Heart right ventricle (tissue), 16 donors: Measurements from ENCODE around the gene SGCG. TPM values are rescaled to one million over a fixed set of nuclear protein-coding genes. Genes with fewer than 3 reads are reported as not detected.

Experiments
- ATAC-seq, 8 donors: fragments of 200-7000 bp; cut with Tn5 transposase; one replicate each; pipeline ENCODE4 v1.9.1; 2020; ENCODE audit warnings: mild to moderate bottlenecking in 8 of 8, moderate library complexity in 8 of 8, moderate number of reproducible peaks in 1 of 8
- DNase-seq, 2 donors: peaks; one replicate each; pipeline ENCODE4 v3.0.0-alpha.2; 2020
- H3K27ac ChIP-seq, 10 donors: fragments of 200-600 bp; sonication (generic) in 2 of 10; one replicate each; pipeline versions ENCODE4 v1.5.0 to v1.8.0; 2020 to 2022; ENCODE audit warnings: mild to moderate bottlenecking in 3 of 10
- H3K27me3 ChIP-seq, 7 donors: fragments of 200-600 bp; one replicate each; pipeline ENCODE4 v1.8.0; 2021 to 2022; ENCODE audit warnings: mild to moderate bottlenecking in 2 of 7
- H3K36me3 ChIP-seq, 9 donors: fragments of 200-600 bp; sonication (generic) in 1 of 9; one replicate each; pipeline versions ENCODE4 v1.5.0 to v1.8.0; 2020 to 2022; ENCODE audit warnings: mild to moderate bottlenecking in 2 of 9
- H3K4me1 ChIP-seq, 9 donors: fragments of 200-600 bp; sonication (generic) in 1 of 9; one replicate each; pipeline versions ENCODE4 v1.5.0 to v1.8.0; 2020 to 2022; ENCODE audit warnings: mild to moderate bottlenecking in 4 of 9
- H3K4me3 ChIP-seq, 10 donors: fragments of 200-600 bp; sonication (generic) in 2 of 10; one replicate each; pipeline versions ENCODE4 v1.5.0 to v1.8.0; 2020 to 2022; ENCODE audit warnings: mild to moderate bottlenecking in 7 of 10, moderate library complexity in 2 of 10
- H3K9me3 ChIP-seq, 11 donors: fragments of 200-600 bp in 10 of 11; sonication (generic) in 2 of 11; one replicate each; pipeline versions ENCODE4 v1.5.0 to v1.8.0; 2013 to 2022; ENCODE audit warnings: mild to moderate bottlenecking in 2 of 11, control low read depth in 1 of 11, moderate library complexity in 1 of 11
- CTCF ChIP-seq, 9 donors: fragments of 200-600 bp; sonication (generic) in 2 of 9; IDR thresholded peaks; one replicate each; pipeline versions ENCODE4 v1.5.0 to v1.8.0; 2021 to 2022; ENCODE audit warnings: antibody characterized with exemption in 9 of 9, mild to moderate bottlenecking in 5 of 9, moderate library complexity in 1 of 9
- WGBS, 2 donors: extraction: QIAGEN DNeasy Blood & Tissue Kit; methylation state at CpG; one replicate each; pipeline ENCODE4 v1.1.7; 2013; ENCODE audit warnings: inconsistent platforms in 1 of 2; 5-methylcytosine and 5-hydroxymethylcytosine counted together
- intact Hi-C, 10 donors: fragments of 100-400 bp; cut with DNase I; formaldehyde crosslinking; loops; one replicate each; pipeline versions ENCODE4 v1.11.1 to v1.14.2; 2022
- polyA plus RNA-seq, 2 donors: library from polyadenylated mRNA; stranded (reverse); fragments of 200-250 nt; gene quantifications; one replicate each; pipeline ENCODE4 v1.2.3, GENCODE V29; 2013
- total RNA-seq, 10 donors: library from RNA; stranded (reverse); fragmentation: NEBNext Ultra II Directional in 3 of 10; extraction: Animal tissue kit (Norgen Biotek cat#: 25700) in 3 of 10; gene quantifications; one replicate each; pipeline versions ENCODE4 v1.2.1 to v1.2.4, GENCODE V29; 2021 to 2023
- donor health status: Arrhythmogenic right ventricular cardiomyopathy.
- donor health status: ischemic (EF 13 %, LVEDD 7.1; RV severe dilation, severe dysfunction).
- donor health status: healthy with polysubstance abuse.
- donor health status: DM: no; HTN: yes; CAD: no.
- donor health status: DM: no; HTN: no; CAD: no.
- donor health status: ischemic (EF 25% LVEDD 6.9; RV normal size, moderate dysfunction).
- donor health status: ischemic (EF 25% LVEDD 5.7; RV mildly dilated, moderate dysfunction).
- donor health status: healthy.
- donor health status: DM: yes; HTN: yes; CAD: no.
- donor health status: Ischemic cardiomyopathy.
- donor health status: ischemic (EF 35%, LVEDD 5.7; RV mildly dilated, moderate dysfunction).
- donor health status: nonischemic (EF 11% LVEDD 7.7; RV severe dilation, severe dysfunction).
- donor health status: DM: yes; HTN: yes; CAD: no.
- donor health status: PGD.
- donor health status: ischemic (EF 29% LVEDD 5.4; RV normal size, mild dysfunction).
- donor health status: nonischemic (EF 23%, LVEDD 6.1; RV moderate dilation, normal function).

SGCG gene
- total and polyA plus RNA-seq, 12 donors: 26.9 to 191 (median 149) TPM

DNA sequence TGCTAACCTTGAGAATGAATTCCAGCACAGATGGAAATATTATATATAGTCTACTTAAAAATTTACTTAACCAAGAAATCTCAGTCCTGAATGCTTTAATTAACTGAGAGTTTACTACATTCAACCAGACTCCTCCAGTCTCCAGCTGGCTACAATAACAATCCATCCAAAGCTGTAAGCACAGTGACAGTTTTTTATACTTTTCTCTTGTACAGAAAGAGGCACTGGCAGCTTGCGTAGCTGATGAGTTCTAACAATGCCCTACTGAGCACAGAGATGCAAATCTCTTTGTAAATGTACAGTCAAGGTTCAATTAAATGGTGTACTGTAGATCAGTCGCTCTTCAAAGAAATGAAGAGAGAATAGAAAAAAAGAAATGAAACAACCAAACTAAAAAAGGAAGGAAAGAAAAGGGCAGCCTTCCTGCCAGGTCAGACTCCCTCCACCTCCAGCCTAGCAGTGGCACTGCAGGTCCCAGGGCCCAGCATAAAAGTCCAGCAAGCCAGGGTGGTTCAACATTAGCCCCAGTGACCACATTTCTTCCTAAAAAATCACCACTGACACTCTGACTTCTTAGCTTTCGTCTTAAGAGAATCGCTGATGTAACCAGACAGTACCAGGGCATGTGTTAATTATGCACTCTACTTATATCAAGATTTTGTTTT is 164.3 kb downstream of the SGCG start:
- Histone ChIP-seq H3K27me3 (no peaks in the 10 kb centered on the region), H3K36me3 (peaks cover 0 to 84% (median 17%) of the 10 kb centered on the region in 9 donors), H3K4me3 (no peak overlapping the region), H3K27ac (no peak overlapping the region), H3K4me1 (peaks cover 0 to 21% (median 8%) of the 10 kb centered on the region in 9 donors), H3K9me3 (peaks cover 0 to 4% (median 0%) of the 10 kb centered on the region in 11 donors)
- TF ChIP-seq CTCF (IDR thresholded peaks at IDR 0.05): no peak
- ATAC-seq: no peak
- DNase-seq: no peak
- WGBS, 2 donors: 96 to 99% methylated on average over 4 of the region's 4 CpGs
- intact Hi-C loops: no loop called here

GRCh38 chr13:23347601-23348000 is 166.8 kb downstream of the SGCG start:
- 97 to 98% methylated on average over 1 of the region's 1 CpG for WGBS, 2 donors

DNA sequence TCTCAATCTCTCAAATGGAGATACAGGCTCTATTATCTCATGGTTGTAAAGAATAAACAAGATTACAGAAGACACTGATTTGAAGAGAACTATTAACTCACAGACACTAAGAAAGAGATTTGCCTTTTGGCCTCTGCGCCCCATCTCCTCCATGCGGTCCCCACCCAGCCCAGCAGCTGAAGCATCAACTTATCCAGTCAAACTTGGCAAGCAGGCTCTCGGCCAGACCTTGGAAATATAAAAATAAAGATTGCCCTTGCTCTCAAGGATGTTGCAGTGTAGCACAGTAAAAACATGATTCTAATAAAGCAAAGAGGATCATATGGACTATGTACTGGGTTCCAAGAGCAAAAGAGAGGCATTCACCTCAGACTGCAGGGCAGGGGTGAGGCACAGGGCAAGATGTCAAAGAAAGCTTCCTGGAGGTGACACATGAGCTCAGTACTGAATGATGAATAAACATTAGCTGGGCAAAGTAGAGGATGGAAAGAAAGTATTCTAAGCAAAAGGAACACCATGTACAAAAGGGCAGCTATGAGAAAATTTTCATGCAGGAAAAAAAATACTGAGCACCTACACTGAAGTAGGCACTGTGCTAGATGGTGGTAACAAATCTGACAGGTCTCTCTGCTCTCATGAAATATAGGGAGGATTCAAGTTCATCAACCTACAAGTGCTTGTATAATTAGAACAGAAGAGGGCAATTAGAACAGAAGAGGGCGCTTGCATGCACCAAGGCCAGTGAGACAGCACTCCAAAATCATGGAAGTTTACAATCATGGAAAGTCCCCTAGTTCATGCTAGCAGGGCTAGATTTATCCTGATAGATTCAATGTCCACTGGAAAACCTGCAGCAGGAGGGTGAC is 167.7 kb downstream of the SGCG start:
- no peak overlapping the region for H3K4me3 ChIP-seq
- 63 to 76% methylated on average over 4 of the region's 4 CpGs for WGBS, 2 donors
- H3K9me3 ChIP-seq: peaks cover 0 to 4% (median 0%) of the 10 kb centered on the region in 11 donors
- H3K27ac ChIP-seq: peak overlapping the region in 1 of 10 donors; percentile 20
- TF ChIP-seq CTCF (IDR thresholded peaks at IDR 0.05): peak in 3 of 9 donors; percentile 10 to 42 (median 20)
- H3K4me1 ChIP-seq: peaks cover 0 to 18% (median 12%) of the 10 kb centered on the region in 9 donors
- H3K36me3 ChIP-seq: peaks cover 0 to 92% (median 8%) of the 10 kb centered on the region in 9 donors
- intact Hi-C loops: no loop called here
- no peaks in the 10 kb centered on the region for H3K27me3 ChIP-seq
- DNase-seq: no peak
- peak in 4 of 8 donors; percentile 59 to 75 (median 67) for ATAC-seq

More at GRCh38 chr13:23347601-23348000, 166.8 kb downstream of the SGCG start:
- Histone ChIP-seq H3K4me1 (peaks cover 0 to 21% (median 12%) of the 10 kb centered on the region in 9 donors), H3K9me3 (peaks cover 0 to 4% (median 0%) of the 10 kb centered on the region in 11 donors), H3K27ac (no peak overlapping the region), H3K36me3 (peaks cover 0 to 84% (median 8%) of the 10 kb centered on the region in 9 donors), H3K4me3 (no peak overlapping the region), H3K27me3 (no peaks in the 10 kb centered on the region)
- DNase-seq (no peak), ATAC-seq (no peak)
- intact Hi-C loops: no loop called here
- TF ChIP-seq CTCF (IDR thresholded peaks at IDR 0.05): no peak

GRCh38 chr13:23349161-23349897 is 168.6 kb downstream of the SGCG start:
- intact Hi-C loops: no loop called here
- H3K4me1 ChIP-seq: peaks cover 0 to 18% (median 12%) of the 10 kb centered on the region in 9 donors
- no peak overlapping the region for H3K27ac ChIP-seq
- WGBS, 2 donors: 97 to 99% methylated on average over 4 of the region's 4 CpGs
- no peak for DNase-seq
- peaks cover 0 to 4% (median 0%) of the 10 kb centered on the region in 11 donors for H3K9me3 ChIP-seq
- H3K4me3 ChIP-seq: no peak overlapping the region
- ATAC-seq: peak in 1 of 8 donors; percentile 38
- no peak for TF ChIP-seq CTCF (IDR thresholded peaks at IDR 0.05)
- H3K27me3 ChIP-seq: no peaks in the 10 kb centered on the region
- peaks cover 0 to 99% (median 8%) of the 10 kb centered on the region in 9 donors for H3K36me3 ChIP-seq
